RWPE1 (cell line): Measurements from ENCODE around the gene EVI5.

Experiments
- CTCF ChIA-PET: fragments of 350-600 bp; sonication (Branson Sonifier 250); formaldehyde crosslinking; extraction: SDS; loops from one replicate; lab custom pipeline; 2021; lab: Yijun Ruan, JAX
- POLR2A ChIA-PET: fragments of 400-600 bp; formaldehyde crosslinking; extraction: SDS; loops from one replicate; lab custom pipeline; 2020; ENCODE audit warnings: antibody characterized with exemption; ENCODE audit not compliant: low non-redundant PET; lab: Yijun Ruan, JAX
- DNase-seq: peaks from one replicate; pipeline ENCODE4 v3.0.0; 2012; ENCODE audit warnings: low spot score
- H3K27ac ChIP-seq: fragments of 450-650 bp; 2 replicates; pipeline ENCODE4 v1.5.1; 2017
- TF ChIP-seq, protein P1 (sequence below): fragments of 450-650 bp; conservative IDR thresholded peaks from 2 replicates; pipeline ENCODE4 v1.5.1; 2017; ENCODE audit warnings: low read depth, mild to moderate bottlenecking

The EVI5 gene

DNA sequence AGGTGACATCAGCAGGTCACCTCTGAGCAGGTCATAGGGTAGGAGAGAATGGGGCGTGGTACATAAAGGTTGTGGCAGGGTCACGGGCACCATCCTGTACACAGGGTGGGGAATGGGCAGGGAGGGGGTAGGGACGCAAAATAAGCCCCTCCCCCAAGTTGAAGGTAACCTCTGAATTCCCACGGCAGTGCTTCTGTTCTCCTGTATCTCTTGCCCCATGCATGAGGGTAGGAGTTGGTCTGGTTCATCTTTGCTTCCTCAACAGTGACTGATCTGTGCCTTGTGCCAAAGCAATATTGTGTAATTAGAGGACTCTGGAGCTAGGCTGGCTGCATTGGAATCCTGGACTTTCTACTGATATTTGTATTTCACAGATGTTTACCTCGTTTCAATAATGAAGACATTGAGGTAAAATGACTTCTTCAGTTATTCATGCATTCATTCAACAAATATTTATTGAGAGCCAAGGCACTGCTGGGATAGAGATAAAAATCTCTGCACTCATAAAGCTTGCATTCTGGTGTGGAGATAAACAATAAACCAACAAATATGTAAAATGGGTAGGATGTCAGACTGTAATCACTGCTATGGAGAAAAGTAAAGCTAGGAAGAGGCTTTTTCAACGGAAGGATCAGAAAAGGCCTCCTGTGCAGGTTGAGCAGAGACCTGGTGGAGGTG, 279.8 kb downstream of the EVI5 start:
- ChIA-PET POLR2A (no interaction called here), CTCF (interaction anchor here (0.5 kb wide), 1 partner anchor 20 kb away, joined by 3 read pairs; no protein-coding TSS in a partner anchor)
- TF ChIP-seq, protein P1, sequence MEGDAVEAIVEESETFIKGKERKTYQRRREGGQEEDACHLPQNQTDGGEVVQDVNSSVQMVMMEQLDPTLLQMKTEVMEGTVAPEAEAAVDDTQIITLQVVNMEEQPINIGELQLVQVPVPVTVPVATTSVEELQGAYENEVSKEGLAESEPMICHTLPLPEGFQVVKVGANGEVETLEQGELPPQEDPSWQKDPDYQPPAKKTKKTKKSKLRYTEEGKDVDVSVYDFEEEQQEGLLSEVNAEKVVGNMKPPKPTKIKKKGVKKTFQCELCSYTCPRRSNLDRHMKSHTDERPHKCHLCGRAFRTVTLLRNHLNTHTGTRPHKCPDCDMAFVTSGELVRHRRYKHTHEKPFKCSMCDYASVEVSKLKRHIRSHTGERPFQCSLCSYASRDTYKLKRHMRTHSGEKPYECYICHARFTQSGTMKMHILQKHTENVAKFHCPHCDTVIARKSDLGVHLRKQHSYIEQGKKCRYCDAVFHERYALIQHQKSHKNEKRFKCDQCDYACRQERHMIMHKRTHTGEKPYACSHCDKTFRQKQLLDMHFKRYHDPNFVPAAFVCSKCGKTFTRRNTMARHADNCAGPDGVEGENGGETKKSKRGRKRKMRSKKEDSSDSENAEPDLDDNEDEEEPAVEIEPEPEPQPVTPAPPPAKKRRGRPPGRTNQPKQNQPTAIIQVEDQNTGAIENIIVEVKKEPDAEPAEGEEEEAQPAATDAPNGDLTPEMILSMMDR = no peak
- no peak for DNase-seq
- H3K27ac ChIP-seq = no peak overlapping the region

DNA sequence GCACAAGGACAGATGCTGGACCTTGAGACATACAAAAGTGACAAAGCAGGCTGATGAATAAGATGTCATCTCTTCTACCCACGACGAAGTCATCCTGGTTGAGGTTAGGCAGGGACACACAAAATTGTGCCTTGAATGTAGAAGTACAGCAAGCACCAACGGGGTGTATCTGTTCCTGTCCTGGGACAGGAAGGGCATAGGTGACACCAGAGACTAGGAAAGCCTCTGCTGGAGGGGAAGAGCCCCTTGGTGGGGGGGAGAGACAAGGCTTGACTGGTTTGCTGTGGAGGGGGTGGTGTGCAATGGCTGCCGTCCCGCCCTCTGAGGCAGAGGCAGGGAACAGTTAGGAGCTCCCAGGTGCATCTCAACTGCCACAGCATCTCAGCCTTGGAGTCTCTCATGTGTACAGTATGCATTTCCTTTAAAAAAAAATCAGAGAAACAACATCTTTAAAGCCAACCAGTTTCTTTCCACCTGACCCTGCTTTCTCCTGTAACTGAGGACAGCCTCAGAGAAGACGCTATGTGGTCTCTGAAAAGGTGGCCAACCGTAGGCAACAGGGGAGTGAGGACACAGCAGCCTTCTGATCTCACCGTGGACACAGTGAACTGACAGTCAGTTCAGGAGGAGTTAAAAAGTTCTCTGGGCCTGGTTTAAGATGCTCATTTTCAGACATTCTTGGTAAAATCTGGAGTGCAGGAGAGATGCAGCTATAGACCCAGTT, 280.5 kb downstream of the EVI5 start:
- ChIA-PET CTCF (interaction anchor here (0.7 kb wide), 1 partner anchor 30 kb away, joined by 3 read pairs; no protein-coding TSS in a partner anchor), POLR2A (no interaction called here)
- DNase-seq = no peak
- TF ChIP-seq, protein P1 = no peak
- no peak overlapping the region for H3K27ac ChIP-seq

GRCh38 chr1:92503926-92504285, 281.0 kb downstream of the EVI5 start:
- DNase-seq = no peak
- TF ChIP-seq, protein P1 = no peak
- ChIA-PET CTCF (interaction anchor here (0.7 kb wide), 1 partner anchor 30 kb away, joined by 3 read pairs; no protein-coding TSS in a partner anchor), POLR2A (no interaction called here)
- H3K27ac ChIP-seq = no peak overlapping the region

DNA sequence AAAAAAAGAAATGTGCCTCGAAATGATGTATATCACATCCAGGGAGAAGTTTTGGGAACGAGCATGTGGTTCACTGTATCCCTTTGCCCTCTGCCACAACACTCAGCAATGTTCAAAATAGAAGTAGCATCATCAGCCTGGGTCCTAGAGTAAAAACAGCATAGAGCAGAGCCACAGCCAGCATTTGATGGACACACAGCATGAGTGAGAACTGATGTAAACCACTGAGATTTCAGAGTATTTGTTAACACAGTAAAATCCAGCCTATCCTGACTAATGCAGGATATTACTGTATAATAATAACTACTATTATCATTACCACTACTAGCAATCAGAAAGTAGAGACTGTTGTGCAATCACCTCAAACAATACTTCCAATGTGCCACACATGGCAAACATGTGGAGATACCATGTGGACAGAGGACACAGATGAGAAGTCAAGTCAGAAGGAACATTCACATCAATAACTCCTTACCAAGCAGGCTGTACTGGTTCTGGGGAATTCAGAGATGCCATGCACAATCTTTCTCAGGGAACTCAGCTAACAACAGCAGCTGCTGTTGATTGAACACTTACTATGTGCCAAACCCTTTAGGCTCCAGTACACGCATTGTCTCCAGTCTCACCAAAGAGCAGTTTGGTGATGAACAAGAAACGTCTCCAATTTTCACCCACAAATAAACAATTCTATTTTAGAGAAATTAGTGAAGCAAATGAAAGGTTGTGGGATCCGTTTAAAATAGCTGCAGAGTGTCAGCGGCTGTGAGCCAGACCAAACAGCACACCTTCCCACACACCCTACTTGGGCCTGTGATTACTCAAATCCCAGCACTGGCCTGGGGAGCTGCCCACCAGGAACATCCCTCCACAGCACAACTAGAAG, 281.6 kb downstream of the EVI5 start:
- DNase-seq = no peak
- POLR2A ChIA-PET = no interaction called here
- CTCF ChIA-PET = no interaction called here
- H3K27ac ChIP-seq = no peak overlapping the region
- TF ChIP-seq, protein P1 = no peak

DNA sequence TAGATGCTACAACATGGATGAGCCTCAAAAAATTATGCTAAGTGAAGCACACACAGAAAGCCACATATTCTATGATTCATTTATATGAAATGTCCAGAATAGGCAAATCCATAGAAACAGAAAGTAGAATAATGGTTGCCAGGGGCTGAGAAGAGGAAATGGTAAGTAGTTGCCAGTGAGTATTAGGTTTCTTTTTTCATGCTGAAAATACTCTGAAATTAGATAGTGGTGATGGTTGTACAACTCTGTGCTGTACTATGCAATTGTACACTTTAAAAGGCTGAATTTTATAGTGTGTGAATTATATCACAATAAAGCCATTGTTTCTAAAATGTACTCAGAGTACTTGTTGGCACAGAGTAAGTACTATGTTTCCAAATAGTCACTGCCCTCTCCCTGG, 282.7 kb downstream of the EVI5 start:
- TF ChIP-seq, protein P1 = no peak
- no peak overlapping the region for H3K27ac ChIP-seq
- no peak for DNase-seq
- ChIA-PET CTCF (no interaction called here), POLR2A (no interaction called here)

- ChIA-PET CTCF (no interaction called here), POLR2A (no interaction called here)
- TF ChIP-seq, protein P1 = no peak
- no peak overlapping the region for H3K27ac ChIP-seq
- DNase-seq = no peak
Observed at GRCh38 chr1:92500552-92500951, 284.4 kb downstream of the EVI5 start.
